HG03521 (cell line): Measurements from ENCODE around the gene JADE3.

Experiments
- ATAC-seq: cut with Tn5 transposase; IDR thresholded peaks from one replicate; pipeline ENCODE4 v1.9.1; 2021; ENCODE audit warnings: mild to moderate bottlenecking, moderate library complexity; ENCODE audit not compliant: unreplicated experiment

The JADE3 gene

GRCh38 chrX:47101206-47101605 is 189.0 kb downstream of the JADE3 start:
- ATAC-seq: no peak
